ENCODE measurements around the gene MED9. TPM values are rescaled to one million over a fixed set of nuclear protein-coding genes. Genes with fewer than 3 reads are reported as not detected.

Gene MED9
- total and polyA plus RNA-seq, 9 of the 15 experiments (the other 6 are each of a cell fraction or from before 2014, with no cell fraction given) = 2.2 to 15.8 (median 12.7) TPM

DNA sequence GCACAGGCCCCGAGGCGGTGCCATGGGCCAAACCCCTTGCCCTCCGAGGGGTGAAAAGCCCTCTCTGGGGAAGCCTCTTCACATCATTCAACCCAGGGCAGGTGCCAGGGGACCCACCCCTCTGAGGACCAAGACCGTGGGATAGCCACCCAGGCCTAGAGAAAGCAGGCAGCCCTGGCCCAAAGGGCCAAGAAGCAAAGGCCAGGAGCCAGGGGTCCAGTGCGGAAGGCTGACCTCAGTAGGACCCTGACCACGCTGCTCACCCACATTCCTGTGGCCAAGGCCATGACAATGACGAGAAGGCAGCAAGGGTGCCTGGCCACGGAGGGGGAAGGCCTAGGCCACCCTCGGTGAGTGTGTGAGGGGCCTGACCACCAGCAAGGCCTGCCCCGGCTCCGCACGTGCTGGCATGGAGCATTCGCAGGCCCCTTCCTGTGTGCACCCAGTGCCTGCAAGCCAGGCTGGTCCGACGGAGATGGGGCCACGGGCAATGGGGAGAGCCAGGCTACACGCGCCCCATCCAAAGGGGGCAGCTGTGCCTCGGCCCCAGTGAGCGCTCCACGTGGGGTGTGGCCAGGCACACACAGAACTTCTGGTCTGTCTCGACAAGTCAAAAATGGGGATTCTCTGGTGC lies 43.9 kb downstream of the MED9 start (continued):
- TF ChIP-seq CHD1 (IDR thresholded peaks at IDR 0.05; ENCODE audit: low read length) = no peak
- no peak for TF ChIP-seq POLR2H (tag; IDR thresholded peaks at IDR 0.05; ENCODE audit: low read depth)
- TF ChIP-seq PRMT5 (CRISPR knock-in tag; IDR thresholded peaks at IDR 0.05) = no peak
- no peak for TF ChIP-seq ZNF551 (CRISPR knock-in tag; IDR thresholded peaks at IDR 0.05)
- TF ChIP-seq, protein P1, sequence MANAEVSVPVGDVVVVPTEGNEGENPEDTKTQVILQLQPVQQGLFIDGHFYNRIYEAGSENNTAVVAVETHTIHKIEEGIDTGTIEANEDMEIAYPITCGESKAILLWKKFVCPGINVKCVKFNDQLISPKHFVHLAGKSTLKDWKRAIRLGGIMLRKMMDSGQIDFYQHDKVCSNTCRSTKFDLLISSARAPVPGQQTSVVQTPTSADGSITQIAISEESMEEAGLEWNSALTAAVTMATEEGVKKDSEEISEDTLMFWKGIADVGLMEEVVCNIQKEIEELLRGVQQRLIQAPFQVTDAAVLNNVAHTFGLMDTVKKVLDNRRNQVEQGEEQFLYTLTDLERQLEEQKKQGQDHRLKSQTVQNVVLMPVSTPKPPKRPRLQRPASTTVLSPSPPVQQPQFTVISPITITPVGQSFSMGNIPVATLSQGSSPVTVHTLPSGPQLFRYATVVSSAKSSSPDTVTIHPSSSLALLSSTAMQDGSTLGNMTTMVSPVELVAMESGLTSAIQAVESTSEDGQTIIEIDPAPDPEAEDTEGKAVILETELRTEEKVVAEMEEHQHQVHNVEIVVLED (CRISPR knock-in tag; IDR thresholded peaks at IDR 0.05) = no peak

DNA sequence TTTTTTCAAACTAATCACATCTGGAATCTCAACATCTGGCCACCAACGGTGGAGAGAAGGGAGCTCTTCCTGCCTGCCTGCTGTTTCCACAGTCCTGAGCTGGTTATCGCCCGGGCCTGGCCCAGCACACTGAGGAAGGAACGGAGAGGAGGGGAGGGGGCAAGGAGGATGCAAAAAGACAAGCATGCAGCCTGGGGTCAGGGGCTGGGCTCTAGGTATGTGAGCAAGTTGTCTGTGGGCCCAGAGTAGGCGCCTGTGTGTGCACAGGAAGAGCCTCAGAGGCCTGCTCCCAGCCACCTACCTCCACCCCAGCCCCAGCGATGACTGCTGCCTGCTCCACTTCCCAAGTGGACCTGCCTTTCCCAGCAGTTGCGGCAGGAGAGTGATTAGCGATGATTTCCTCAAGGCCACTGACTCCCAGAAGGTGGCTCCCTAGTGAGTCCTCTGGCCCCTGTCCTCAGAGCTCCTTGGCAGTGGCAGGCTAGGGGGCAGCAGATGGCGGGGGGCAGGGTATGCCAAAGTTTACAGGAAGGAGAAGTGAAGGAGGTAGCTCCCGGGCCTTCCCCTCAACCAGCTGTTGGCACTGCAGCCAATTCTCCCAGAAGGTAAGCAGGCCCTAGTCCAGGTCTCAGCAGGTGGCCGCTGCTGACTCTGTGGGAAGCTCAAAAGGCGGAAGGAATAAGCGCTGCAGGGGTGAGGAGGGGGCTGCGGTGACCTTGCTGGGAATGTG lies 46.4 kb downstream of the MED9 start:
- DNase-seq (ENCODE audit: extremely low read depth in 1 of 4, low spot score in 3 of 4) (no peak), ATAC-seq (no peak), FAIRE-seq (no peak)
- no peak overlapping the region for H3K27ac ChIP-seq (ENCODE audit: extremely low read depth, low read depth, low read length)
- no peak overlapping the region for H2AFZ ChIP-seq (ENCODE audit: low read depth, low read length)
- intact Hi-C loops (cut with micrococcal nuclease) (no loop called here), in situ Hi-C loops (cut with MboI) (no loop called here)
- POLR2A ChIA-PET = interaction anchor here (0.5 to 1.0 kb wide), 3 partner anchors 14 to 33 kb away, joined by 3 to 5 read pairs (median 3); no protein-coding TSS in a partner anchor
- TF ChIP-seq ZNF263 (CRISPR knock-in tag; IDR thresholded peaks at IDR 0.05; ENCODE audit: borderline replicate concordance) (peak; percentile 7; the same call in 1 of the 2 replicates), TCFL5 (CRISPR knock-in tag; conservative IDR thresholded peaks at IDR 0.05) (no peak)
- TF ChIP-seq, protein P2, sequence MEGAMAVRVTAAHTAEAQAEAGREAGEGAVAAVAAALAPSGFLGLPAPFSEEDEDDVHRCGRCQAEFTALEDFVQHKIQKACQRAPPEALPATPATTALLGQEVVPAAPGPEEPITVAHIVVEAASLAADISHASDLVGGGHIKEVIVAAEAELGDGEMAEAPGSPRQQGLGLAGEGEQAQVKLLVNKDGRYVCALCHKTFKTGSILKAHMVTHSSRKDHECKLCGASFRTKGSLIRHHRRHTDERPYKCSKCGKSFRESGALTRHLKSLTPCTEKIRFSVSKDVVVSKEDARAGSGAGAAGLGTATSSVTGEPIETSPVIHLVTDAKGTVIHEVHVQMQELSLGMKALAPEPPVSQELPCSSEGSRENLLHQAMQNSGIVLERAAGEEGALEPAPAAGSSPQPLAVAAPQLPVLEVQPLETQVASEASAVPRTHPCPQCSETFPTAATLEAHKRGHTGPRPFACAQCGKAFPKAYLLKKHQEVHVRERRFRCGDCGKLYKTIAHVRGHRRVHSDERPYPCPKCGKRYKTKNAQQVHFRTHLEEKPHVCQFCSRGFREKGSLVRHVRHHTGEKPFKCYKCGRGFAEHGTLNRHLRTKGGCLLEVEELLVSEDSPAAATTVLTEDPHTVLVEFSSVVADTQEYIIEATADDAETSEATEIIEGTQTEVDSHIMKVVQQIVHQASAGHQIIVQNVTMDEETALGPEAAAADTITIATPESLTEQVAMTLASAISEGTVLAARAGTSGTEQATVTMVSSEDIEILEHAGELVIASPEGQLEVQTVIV (CRISPR knock-in tag; IDR thresholded peaks at IDR 0.05; ENCODE audit: borderline replicate concordance) = no peak
- no peak overlapping the region for H3K4me2 ChIP-seq (ENCODE audit: insufficient read depth, low read length)
- no peaks in the 10 kb centered on the region for H3K27me3 ChIP-seq (ENCODE audit: control insufficient read depth in 2 of 2, insufficient read depth in 2 of 2, low read length in 2 of 2)
- H4K20me1 ChIP-seq (replicated peaks; ENCODE audit: control insufficient read depth, insufficient read depth, low read length) = no peaks in the 10 kb centered on the region
- no TSS peak for BruUV-seq (replicated peaks)
- no peaks in the 10 kb centered on the region for H3K36me3 ChIP-seq (ENCODE audit: control insufficient read depth, insufficient read depth, low read length)
- no peaks in the 10 kb centered on the region for H3K9me1 ChIP-seq (ENCODE audit: control insufficient read depth, insufficient read depth, low read length)
- no peaks in the 10 kb centered on the region for H3K79me2 ChIP-seq (ENCODE audit: control insufficient read depth, insufficient read depth, low read length)
- no peaks in the 10 kb centered on the region for H3K9me3 ChIP-seq (replicated peaks; ENCODE audit: control insufficient read depth, insufficient read depth, low read depth, low read length)
- no peak overlapping the region for H3K4me3 ChIP-seq
- H3K4me1 ChIP-seq (replicated peaks in 1 of 2; ENCODE audit: control insufficient read depth in 2 of 2, insufficient read depth in 2 of 2, low read length in 2 of 2) = peaks cover 0 to 7% of the 10 kb centered on the region in 2 experiments; a peak in 2 of 5 replicates
- 52% methylated on average over 6 of the region's 14 CpGs for WGBS (ENCODE audit: insufficient coverage, low coverage, missing lambda C conversion rate)
- H3K9ac ChIP-seq (ENCODE audit: insufficient read depth in 1 of 2, low read depth in 2 of 2, low read length in 2 of 2) = peak overlapping the region in 1 of 2 experiments; percentile 45; a peak in 2 of 4 replicates
- CTCF ChIA-PET (ENCODE audit: low intra/inter-chr PET ratio) = no interaction called here

All from K562 (cell line).